Measurements from ENCODE around the gene ADGRE2.
A peak's percentile ranks its signal among the peaks of the same experiment; 100 is the strongest.

ADGRE2 gene

DNA sequence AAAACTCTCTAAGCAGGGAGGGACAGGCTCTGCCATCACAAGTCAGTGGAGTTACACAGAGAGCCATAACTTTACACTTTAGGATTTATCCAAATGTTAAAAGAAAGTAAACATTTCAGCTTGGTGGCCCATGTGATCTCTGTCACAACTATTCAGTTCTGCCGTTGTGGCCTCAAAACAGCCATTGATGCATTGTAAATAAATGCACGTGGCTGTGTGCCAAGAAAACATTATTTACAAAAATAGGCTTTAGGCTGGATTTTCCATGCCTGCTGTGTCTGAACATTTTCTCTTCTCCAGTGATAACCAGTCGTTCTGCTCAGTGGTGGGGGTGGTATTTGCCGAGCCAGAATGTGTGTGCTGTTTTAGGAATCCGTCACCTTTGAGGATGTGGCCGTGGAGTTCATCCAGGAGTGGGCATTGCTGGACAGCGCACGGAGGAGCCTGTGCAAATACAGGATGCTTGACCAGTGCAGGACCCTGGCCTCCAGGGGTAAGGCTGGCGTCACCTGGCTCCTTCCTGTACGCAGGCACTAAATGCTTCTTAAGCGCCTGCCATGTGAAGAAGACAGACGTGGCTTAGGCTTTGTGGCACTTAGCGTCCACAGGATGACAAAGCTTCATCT is 83.6 kb downstream of the ADGRE2 start:
- TF ChIP-seq, protein P1, sequence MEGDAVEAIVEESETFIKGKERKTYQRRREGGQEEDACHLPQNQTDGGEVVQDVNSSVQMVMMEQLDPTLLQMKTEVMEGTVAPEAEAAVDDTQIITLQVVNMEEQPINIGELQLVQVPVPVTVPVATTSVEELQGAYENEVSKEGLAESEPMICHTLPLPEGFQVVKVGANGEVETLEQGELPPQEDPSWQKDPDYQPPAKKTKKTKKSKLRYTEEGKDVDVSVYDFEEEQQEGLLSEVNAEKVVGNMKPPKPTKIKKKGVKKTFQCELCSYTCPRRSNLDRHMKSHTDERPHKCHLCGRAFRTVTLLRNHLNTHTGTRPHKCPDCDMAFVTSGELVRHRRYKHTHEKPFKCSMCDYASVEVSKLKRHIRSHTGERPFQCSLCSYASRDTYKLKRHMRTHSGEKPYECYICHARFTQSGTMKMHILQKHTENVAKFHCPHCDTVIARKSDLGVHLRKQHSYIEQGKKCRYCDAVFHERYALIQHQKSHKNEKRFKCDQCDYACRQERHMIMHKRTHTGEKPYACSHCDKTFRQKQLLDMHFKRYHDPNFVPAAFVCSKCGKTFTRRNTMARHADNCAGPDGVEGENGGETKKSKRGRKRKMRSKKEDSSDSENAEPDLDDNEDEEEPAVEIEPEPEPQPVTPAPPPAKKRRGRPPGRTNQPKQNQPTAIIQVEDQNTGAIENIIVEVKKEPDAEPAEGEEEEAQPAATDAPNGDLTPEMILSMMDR (IDR thresholded peaks at IDR 0.05), result no peak

DNA sequence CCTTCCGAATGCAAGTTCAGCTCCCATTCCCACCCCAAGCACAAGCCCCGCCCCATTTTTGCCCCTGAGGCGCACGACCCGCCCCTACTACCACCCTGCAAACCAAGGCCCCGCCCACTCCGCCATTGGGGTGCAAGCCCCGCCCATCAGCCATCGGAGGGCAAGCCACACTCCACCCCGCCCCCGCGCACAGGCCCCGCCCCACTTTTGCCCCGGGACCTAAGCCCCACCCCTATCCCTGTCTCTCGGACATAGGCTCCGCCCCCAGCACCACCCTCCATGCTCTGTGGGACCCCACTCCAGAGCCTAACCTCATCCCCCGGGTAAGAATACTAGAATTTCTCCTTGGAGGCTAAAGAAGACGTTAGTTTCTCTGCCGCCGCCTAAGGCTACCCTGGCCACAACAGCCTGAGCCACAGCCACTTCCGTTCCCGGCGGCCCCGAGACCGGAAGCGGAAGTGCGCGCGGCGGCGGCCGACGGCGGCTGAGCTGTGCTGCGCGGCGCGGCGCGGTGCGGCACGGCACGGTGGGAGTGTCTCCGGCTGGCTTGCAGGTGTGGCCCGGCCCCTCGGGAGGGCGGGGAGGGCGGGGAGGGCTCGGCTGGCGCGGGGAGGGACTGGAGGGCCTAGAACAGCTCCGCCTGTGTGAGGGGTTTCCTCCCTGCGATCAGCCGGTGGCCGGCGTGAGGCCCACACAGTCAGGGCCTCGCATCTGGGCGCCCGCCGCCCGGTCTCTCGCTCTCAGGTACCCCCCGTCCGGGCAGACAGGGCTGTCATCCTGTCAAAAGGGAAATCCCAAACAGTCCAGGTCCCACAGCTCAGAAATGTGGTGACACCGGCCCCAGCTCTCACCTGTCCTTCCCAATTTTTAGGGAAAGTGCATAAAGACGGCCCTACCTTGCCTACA is 88.5 kb downstream of the ADGRE2 start, which contains the start of gene ZNF333:
ZNF333 (plus strand) TSS at position 451 of the 906 bp plus-strand sequence. CDS start 3,444 bp downstream, outside the sequence.
- TF ChIP-seq, protein P1 (IDR thresholded peaks at IDR 0.05), result no peak

DNA sequence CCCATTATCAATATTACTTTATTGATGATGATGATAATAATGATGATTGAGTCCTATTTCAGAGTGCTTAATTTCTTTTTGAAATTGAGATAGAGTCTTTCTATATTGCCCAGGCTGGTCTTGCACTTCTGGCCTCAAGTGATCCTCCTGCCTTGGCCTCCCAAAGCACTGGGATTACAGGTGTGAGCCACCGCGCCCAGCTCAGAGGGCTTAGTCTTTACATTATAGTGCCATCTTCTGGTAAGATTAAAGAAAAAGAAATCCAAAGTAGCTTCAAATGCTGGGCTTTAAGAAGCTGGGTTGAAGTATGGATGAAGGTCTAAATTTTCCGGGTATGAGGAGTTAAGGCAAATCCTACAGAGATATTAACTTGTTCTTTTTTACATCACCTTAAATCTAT is 91.9 kb downstream of the ADGRE2 start:
- TF ChIP-seq, protein P1 (IDR thresholded peaks at IDR 0.05), result peak; percentile 45; the same call in 1 of the 2 replicates

DNA sequence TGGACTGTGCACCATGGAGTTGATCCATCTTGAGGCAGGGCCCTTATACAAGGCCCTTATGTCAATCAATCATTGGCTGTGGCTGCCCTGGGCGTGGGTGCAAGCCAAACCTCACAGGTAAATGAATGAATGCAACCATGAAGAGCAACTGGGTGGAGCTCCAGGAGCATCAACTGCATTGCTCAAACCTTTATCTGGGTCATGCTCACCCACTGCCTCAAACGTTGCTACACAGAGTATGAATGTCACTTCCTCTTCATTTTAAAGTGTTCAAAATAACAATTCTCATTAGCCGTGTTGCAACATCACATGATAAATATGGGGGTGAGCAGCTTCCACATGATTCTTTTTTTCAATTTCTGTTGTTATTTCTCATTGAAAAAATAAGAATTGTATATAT is 94.9 kb downstream of the ADGRE2 start:
- TF ChIP-seq, protein P1 (IDR thresholded peaks at IDR 0.05), result no peak
